ENCODE results near the gene RHD. TPM values are rescaled to one million over a fixed set of nuclear protein-coding genes. Genes with fewer than 3 reads are reported as not detected.
"Not testable (repeated sequence)": the region's sequence is repeated elsewhere in the genome, so short reads cannot be mapped to it uniquely, and the experiment has no call there.

Gene RHD
- total RNA-seq, 1 experiment from 2014 or later = 0.10 TPM

GRCh38 chr1:25378367-25378766 is 106.1 kb downstream of the RHD start:
- H3K36me3 ChIP-seq (replicated peaks; ENCODE audit: control insufficient read depth, insufficient read depth, low read length); H3K27me3 ChIP-seq (ENCODE audit: control insufficient read depth, insufficient read depth, low read length); DNase-seq; H3K4me3 ChIP-seq (ENCODE audit: insufficient read depth, low read depth, low read length): not testable (repeated sequence)

Other genes with a start within 250 kb of the RHD start
- 36.6 and 58.4 TPM in 2 replicates for gene SYF2, start 40.0 kb upstream of the RHD start, total RNA-seq (2014; rRNA removed; shearing (Covaris generic))
- gene RSRP1, start 25.1 kb upstream of the RHD start, total RNA-seq (2014; rRNA removed; shearing (Covaris generic)) = 62.4 and 92.4 TPM in 2 replicates
- gene TMEM50A, start 65.8 kb downstream of the RHD start, total RNA-seq (2014; rRNA removed; shearing (Covaris generic)) = 79.7 and 90.5 TPM in 2 replicates
- 0.62 and 0.70 TPM in 2 replicates for gene RHCE, start 148.3 kb downstream of the RHD start, total RNA-seq (2014; rRNA removed; shearing (Covaris generic))
- gene MACO1, start 158.4 kb downstream of the RHD start, total RNA-seq (2014; rRNA removed; shearing (Covaris generic)) = 13.6 and 15.6 TPM in 2 replicates

Data from H7 (cell line).